ENCODE data around the gene DHX30. TPM values are rescaled to one million over a fixed set of nuclear protein-coding genes. Genes with fewer than 3 reads are reported as not detected.

DHX30 gene
- total and polyA plus RNA-seq, 9 of the 15 experiments (the other 6 are each of a cell fraction or from before 2014, with no cell fraction given) = 12.3 to 158 (median 79.0) TPM

DNA sequence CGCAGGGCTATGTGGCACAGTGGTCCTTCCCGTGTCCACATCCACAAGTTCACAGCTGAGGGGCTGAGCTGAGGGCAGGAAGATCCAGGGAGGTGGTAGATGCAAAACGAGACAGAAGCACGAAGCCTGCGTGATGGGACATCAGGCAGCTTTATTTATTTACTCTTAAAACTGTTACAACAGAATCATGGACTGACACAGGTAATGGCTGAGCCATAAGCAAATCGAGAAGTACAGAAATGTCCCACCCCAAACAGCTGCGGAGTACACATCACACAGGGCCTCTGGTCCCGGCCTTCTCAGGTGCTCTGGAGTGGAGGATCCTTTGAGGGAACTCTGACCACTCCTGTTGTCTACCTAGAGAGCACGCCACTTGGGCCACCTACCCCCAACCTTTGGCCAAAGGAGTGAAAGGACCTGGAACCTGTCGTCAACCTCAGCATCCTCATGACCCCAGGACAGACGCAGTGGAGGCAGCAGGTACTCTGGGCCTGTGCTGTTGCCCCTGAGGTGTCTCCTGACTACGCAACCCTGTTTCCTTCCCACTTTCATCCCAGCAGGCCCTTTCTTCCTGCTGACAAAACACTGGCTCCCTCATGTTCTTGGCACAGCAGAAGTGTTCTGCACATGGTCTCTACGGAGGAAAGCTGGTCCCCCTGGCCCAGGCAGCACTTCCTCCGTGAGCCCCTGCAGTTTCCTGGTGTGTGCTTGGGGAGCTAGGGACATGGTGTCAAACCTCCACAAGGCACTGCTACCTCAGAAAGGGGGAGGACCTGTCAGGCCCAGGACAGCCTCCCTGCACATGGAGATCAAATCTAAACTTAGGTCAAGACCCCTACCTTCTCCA is 47.8 kb downstream of the DHX30 start (continued):
- TF ChIP-seq SMARCA5 (IDR thresholded peaks at IDR 0.05) = no peak
- no peak for TF ChIP-seq KDM1A (IDR thresholded peaks at IDR 0.05)
- TF ChIP-seq, protein P1, sequence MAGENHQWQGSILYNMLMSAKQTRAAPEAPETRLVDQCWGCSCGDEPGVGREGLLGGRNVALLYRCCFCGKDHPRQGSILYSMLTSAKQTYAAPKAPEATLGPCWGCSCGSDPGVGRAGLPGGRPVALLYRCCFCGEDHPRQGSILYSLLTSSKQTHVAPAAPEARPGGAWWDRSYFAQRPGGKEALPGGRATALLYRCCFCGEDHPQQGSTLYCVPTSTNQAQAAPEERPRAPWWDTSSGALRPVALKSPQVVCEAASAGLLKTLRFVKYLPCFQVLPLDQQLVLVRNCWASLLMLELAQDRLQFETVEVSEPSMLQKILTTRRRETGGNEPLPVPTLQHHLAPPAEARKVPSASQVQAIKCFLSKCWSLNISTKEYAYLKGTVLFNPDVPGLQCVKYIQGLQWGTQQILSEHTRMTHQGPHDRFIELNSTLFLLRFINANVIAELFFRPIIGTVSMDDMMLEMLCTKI (IDR thresholded peaks at IDR 0.05; ENCODE audit: partially characterized antibody) = no peak
- TF ChIP-seq KDM2B (CRISPR knock-in tag; IDR thresholded peaks at IDR 0.05) = no peak
- TF ChIP-seq, protein P2, sequence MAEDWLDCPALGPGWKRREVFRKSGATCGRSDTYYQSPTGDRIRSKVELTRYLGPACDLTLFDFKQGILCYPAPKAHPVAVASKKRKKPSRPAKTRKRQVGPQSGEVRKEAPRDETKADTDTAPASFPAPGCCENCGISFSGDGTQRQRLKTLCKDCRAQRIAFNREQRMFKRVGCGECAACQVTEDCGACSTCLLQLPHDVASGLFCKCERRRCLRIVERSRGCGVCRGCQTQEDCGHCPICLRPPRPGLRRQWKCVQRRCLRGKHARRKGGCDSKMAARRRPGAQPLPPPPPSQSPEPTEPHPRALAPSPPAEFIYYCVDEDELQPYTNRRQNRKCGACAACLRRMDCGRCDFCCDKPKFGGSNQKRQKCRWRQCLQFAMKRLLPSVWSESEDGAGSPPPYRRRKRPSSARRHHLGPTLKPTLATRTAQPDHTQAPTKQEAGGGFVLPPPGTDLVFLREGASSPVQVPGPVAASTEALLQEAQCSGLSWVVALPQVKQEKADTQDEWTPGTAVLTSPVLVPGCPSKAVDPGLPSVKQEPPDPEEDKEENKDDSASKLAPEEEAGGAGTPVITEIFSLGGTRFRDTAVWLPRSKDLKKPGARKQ (CRISPR knock-in tag; IDR thresholded peaks at IDR 0.05) = no peak
- TF ChIP-seq, protein P3, sequence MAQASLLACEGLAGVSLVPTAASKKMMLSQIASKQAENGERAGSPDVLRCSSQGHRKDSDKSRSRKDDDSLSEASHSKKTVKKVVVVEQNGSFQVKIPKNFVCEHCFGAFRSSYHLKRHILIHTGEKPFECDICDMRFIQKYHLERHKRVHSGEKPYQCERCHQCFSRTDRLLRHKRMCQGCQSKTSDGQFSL (CRISPR knock-in tag; IDR thresholded peaks at IDR 0.05) = 0 out of 2 replicates have a peak, but pooled peaks have one; percentile 20
- TF ChIP-seq, protein P3 (tag; IDR thresholded peaks at IDR 0.05) = no peak
- TF ChIP-seq TEAD1 (CRISPR knock-in tag; IDR thresholded peaks at IDR 0.05) = no peak
- TF ChIP-seq, protein P4, sequence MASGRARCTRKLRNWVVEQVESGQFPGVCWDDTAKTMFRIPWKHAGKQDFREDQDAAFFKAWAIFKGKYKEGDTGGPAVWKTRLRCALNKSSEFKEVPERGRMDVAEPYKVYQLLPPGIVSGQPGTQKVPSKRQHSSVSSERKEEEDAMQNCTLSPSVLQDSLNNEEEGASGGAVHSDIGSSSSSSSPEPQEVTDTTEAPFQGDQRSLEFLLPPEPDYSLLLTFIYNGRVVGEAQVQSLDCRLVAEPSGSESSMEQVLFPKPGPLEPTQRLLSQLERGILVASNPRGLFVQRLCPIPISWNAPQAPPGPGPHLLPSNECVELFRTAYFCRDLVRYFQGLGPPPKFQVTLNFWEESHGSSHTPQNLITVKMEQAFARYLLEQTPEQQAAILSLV (tag; IDR thresholded peaks at IDR 0.05) = no peak
- TF ChIP-seq SMAD4 (CRISPR knock-in tag; conservative IDR thresholded peaks at IDR 0.05) = no peak
- TF ChIP-seq, protein P5, sequence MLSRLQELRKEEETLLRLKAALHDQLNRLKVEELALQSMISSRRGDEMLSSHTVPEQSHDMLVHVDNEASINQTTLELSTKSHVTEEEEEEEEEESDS (CRISPR knock-in tag; IDR thresholded peaks at IDR 0.05) = no peak
- no peak for TF ChIP-seq GABPB2 (CRISPR knock-in tag; conservative IDR thresholded peaks at IDR 0.05)
- TF ChIP-seq RBM17 (IDR thresholded peaks at IDR 0.05; ENCODE audit: borderline replicate concordance, low read depth, low read length) = no peak
- no peak for TF ChIP-seq MIER1 (IDR thresholded peaks at IDR 0.05; ENCODE audit: low read depth)
- TF ChIP-seq, protein P6, sequence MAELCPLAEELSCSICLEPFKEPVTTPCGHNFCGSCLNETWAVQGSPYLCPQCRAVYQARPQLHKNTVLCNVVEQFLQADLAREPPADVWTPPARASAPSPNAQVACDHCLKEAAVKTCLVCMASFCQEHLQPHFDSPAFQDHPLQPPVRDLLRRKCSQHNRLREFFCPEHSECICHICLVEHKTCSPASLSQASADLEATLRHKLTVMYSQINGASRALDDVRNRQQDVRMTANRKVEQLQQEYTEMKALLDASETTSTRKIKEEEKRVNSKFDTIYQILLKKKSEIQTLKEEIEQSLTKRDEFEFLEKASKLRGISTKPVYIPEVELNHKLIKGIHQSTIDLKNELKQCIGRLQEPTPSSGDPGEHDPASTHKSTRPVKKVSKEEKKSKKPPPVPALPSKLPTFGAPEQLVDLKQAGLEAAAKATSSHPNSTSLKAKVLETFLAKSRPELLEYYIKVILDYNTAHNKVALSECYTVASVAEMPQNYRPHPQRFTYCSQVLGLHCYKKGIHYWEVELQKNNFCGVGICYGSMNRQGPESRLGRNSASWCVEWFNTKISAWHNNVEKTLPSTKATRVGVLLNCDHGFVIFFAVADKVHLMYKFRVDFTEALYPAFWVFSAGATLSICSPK (IDR thresholded peaks at IDR 0.05; ENCODE audit: borderline replicate concordance) = no peak
- TF ChIP-seq NFE2L1 (tag; IDR thresholded peaks at IDR 0.05; ENCODE audit: borderline replicate concordance, low read depth) = no peak
- TF ChIP-seq DMBX1 (CRISPR knock-in tag; IDR thresholded peaks at IDR 0.05; ENCODE audit: borderline replicate concordance) = no peak
- peak; percentile 82 for TF ChIP-seq POLR2B (IDR thresholded peaks at IDR 0.05; ENCODE audit: low read depth, partially characterized antibody)
- peak; percentile 83 for TF ChIP-seq POLR2A (conservative IDR thresholded peaks at IDR 0.05)
- peak; percentile 7; the same call in 1 of the 2 replicates for TF ChIP-seq NFIC (IDR thresholded peaks at IDR 0.05)
- peak; percentile 55 for TF ChIP-seq POLR2G (IDR thresholded peaks at IDR 0.05; ENCODE audit: low read depth, low read length)
